ENCODE results near the gene DNAJC1.

GRCh38 chr10:21728618-21729017 is 274.9 kb downstream of the DNAJC1 start:
- TF ChIP-seq POLR2A (IDR thresholded peaks at IDR 0.05; ENCODE audit: low read depth, low read length) (no peak), FOS (IDR thresholded peaks at IDR 0.05; ENCODE audit: low read depth, low read length) (no peak), CTCF (conservative IDR thresholded peaks at IDR 0.05; ENCODE audit: low read depth, low read length) (no peak), CHD1 (IDR thresholded peaks at IDR 0.05; ENCODE audit: low read depth, low read length) (no peak), SMC3 (IDR thresholded peaks at IDR 0.05; ENCODE audit: low read depth, low read length) (no peak), CEBPB (IDR thresholded peaks at IDR 0.05; ENCODE audit: low read depth, low read length) (no peak), RFX5 (IDR thresholded peaks at IDR 0.05; ENCODE audit: low read depth, low read length) (no peak), MXI1 (IDR thresholded peaks at IDR 0.05; ENCODE audit: borderline replicate concordance, low read depth, low read length) (no peak), MAFK (IDR thresholded peaks at IDR 0.05; ENCODE audit: low read depth, low read length) (no peak), MAZ (IDR thresholded peaks at IDR 0.05; ENCODE audit: borderline replicate concordance, low read depth, low read length) (no peak)

Data from IMR-90 (cell line).